SK-N-SH (cell line): ENCODE results near the gene NDUFA9. TPM values are rescaled to one million over a fixed set of nuclear protein-coding genes. Genes with fewer than 3 reads are reported as not detected.

Source experiments
- CTCF ChIA-PET: fragments of 300-600, 350-600 bp; formaldehyde crosslinking; extraction: SDS; loops from one replicate; lab custom pipeline; 2021; lab: Yijun Ruan, JAX
- POLR2A ChIA-PET: fragments of 350-600 bp; sonication (Branson Sonifier 250); formaldehyde crosslinking; extraction: SDS; loops from one replicate; lab custom pipeline; 2020; ENCODE audit warnings: antibody characterized with exemption, inconsistent platforms; lab: Yijun Ruan, JAX
- DNase-seq: peaks from one replicate; pipeline ENCODE4 v3.0.0; 2012
- H2AFZ ChIP-seq: fragments of 200-600 bp; sonication (generic); 2 replicates; pipeline ENCODE4 v1.8.1; 2016; ENCODE audit warnings: antibody characterized with exemption, mild to moderate bottlenecking, low read depth
- H3F3A ChIP-seq: fragments of 200-600 bp; sonication (generic); replicated peaks from 2 replicates; pipeline ENCODE3; 2016; ENCODE audit warnings: antibody characterized with exemption, mild to moderate bottlenecking; ENCODE audit not compliant: insufficient read depth
- H3K27ac ChIP-seq, 2 experiments: fragments of 200-500 bp in 1 of 2; fragments of 200-600 bp in 1 of 2; sonication (Bioruptor generic) in 1 of 2; sonication (generic), shearing (Covaris generic) in 1 of 2; 2 replicates each; pipeline versions ENCODE4 v1.5.1 to v1.6.1; 2014 to 2016; ENCODE audit warnings: low read depth in 2 of 2, inconsistent platforms in 1 of 2, low read length in 1 of 2, mild to moderate bottlenecking in 1 of 2, mixed read lengths in 1 of 2
- H3K27me3 ChIP-seq: fragments of 200-600 bp; sonication (generic), shearing (Covaris generic); 2 replicates; pipeline ENCODE4 v1.6.1; 2016; ENCODE audit warnings: mixed run types; ENCODE audit not compliant: insufficient read depth
- H3K36me3 ChIP-seq, 2 experiments: fragments of 200-500 bp in 1 of 2; fragments of 200-600 bp in 1 of 2; sonication (Bioruptor generic) in 1 of 2; sonication (generic) in 1 of 2; replicated peaks in 1 of 2; 2 replicates each; pipeline versions ENCODE3 to v1.5.1; 2014 to 2016; ENCODE audit warnings: low read length in 1 of 2, mild to moderate bottlenecking in 1 of 2; ENCODE audit not compliant: insufficient read depth in 2 of 2, control insufficient read depth in 1 of 2
- H3K4me1 ChIP-seq, 2 experiments: fragments of 200-500 bp in 1 of 2; fragments of 200-600 bp in 1 of 2; sonication (Bioruptor generic) in 1 of 2; sonication (generic), shearing (Covaris generic) in 1 of 2; 2 replicates each; pipeline versions ENCODE4 v1.5.1 to v1.6.1; 2014 to 2016; ENCODE audit warnings: low read depth in 1 of 2, low read length in 1 of 2, mixed run types in 1 of 2; ENCODE audit not compliant: insufficient read depth in 2 of 2, control insufficient read depth in 1 of 2
- H3K4me2 ChIP-seq: fragments of 200-600 bp; sonication (generic), shearing (Covaris generic); 2 replicates; pipeline ENCODE4 v1.6.1; 2017; ENCODE audit warnings: mixed run types
- H3K4me3 ChIP-seq, 2 experiments: fragments of 200-500 bp in 1 of 2; fragments of 200-600 bp in 1 of 2; sonication (Bioruptor generic) in 1 of 2; sonication (generic), shearing (Covaris generic) in 1 of 2; 2 replicates each; pipeline versions ENCODE4 v1.5.1 to v1.8.1; 2014 to 2016; ENCODE audit warnings: low read depth in 2 of 2, inconsistent platforms in 1 of 2, low read length in 1 of 2, mild to moderate bottlenecking in 1 of 2, mixed read lengths in 1 of 2, moderate library complexity in 1 of 2
- H3K79me2 ChIP-seq: fragments of 200-600 bp; sonication (generic); 2 replicates; pipeline ENCODE4 v1.8.1; 2017; ENCODE audit warnings: mild to moderate bottlenecking; ENCODE audit not compliant: insufficient read depth
- H3K9ac ChIP-seq: fragments of 200-600 bp; sonication (generic); 2 replicates; pipeline ENCODE4 v1.6.1; 2017; ENCODE audit warnings: mixed run types
- H3K9me2 ChIP-seq: fragments of 200-600 bp; sonication (generic); 2 replicates; pipeline ENCODE4 v1.6.1; 2017; ENCODE audit warnings: mixed run types
- H3K9me3 ChIP-seq: fragments of 200-600 bp; sonication (generic); 2 replicates; pipeline ENCODE4 v1.6.1; 2017; ENCODE audit warnings: mixed run types, mild to moderate bottlenecking, moderate library complexity
- H4K20me1 ChIP-seq: fragments of 200-600 bp; sonication (generic); 2 replicates; pipeline ENCODE4 v1.6.1; 2017; ENCODE audit warnings: mild to moderate bottlenecking, mixed run types; ENCODE audit not compliant: insufficient read depth
- ELF1 ChIP-seq: IDR thresholded peaks from 2 replicates; pipeline ENCODE4 v1.4.0; 2012
- EP300 ChIP-seq, 2 experiments: IDR thresholded peaks; 2 replicates each; pipeline versions ENCODE4 v1.4.0 to v1.6.1; 2012; ENCODE audit warnings: borderline replicate concordance in 1 of 2, low read depth in 1 of 2, low read length in 1 of 2
- FOSL2 ChIP-seq: IDR thresholded peaks from 2 replicates; pipeline ENCODE4 v1.4.0; 2012; ENCODE audit warnings: low read depth, mild to moderate bottlenecking, moderate library complexity, borderline replicate concordance
- FOXM1 ChIP-seq: IDR thresholded peaks from 2 replicates; pipeline ENCODE4 v1.4.0; 2012; ENCODE audit warnings: low read depth, mild to moderate bottlenecking
- GATA2 ChIP-seq: sonication (generic); formaldehyde crosslinking; IDR thresholded peaks from 2 replicates; pipeline ENCODE4 v1.5.0; 2020; ENCODE audit warnings: mild to moderate bottlenecking, missing genetic modification reagents
- POLR2AphosphoS5 ChIP-seq: IDR thresholded peaks from 2 replicates; pipeline ENCODE4 v1.6.1; 2012; ENCODE audit warnings: low read depth, low read length
- RCOR1 ChIP-seq: fragments of 150-350 bp; IDR thresholded peaks from 2 replicates; pipeline ENCODE4 v1.6.1; 2017; ENCODE audit warnings: antibody characterized with exemption, low read length
- RFX5 ChIP-seq: IDR thresholded peaks from 2 replicates; pipeline ENCODE4 v1.6.1; 2012; ENCODE audit warnings: mild to moderate bottlenecking, improper control_type of control experiment, low read length
- TAF1 ChIP-seq: IDR thresholded peaks from 2 replicates; pipeline ENCODE4 v1.6.1; 2012; ENCODE audit warnings: low read depth, mild to moderate bottlenecking, low read length, moderate library complexity, borderline replicate concordance
- TEAD4 ChIP-seq: IDR thresholded peaks from 2 replicates; pipeline ENCODE4 v1.4.0; 2012; ENCODE audit warnings: mild to moderate bottlenecking, borderline replicate concordance; ENCODE audit not compliant: insufficient read depth
- YY1 ChIP-seq: IDR thresholded peaks from 2 replicates; pipeline ENCODE4 v1.4.0; 2012; ENCODE audit warnings: low read depth, mild to moderate bottlenecking
- WGBS: methylation state at CpG from one replicate; pipeline ENCODE4 v1.1.6; 2017; ENCODE audit warnings: low lambda C conversion rate; 5-methylcytosine and 5-hydroxymethylcytosine counted together
- polyA plus RNA-seq, 3 experiments: library from polyadenylated mRNA; depleted of rRNA; stranded (reverse); fragments of >200 nt; gene quantifications; 2 replicates each; pipeline ENCODE4 v1.2.3, GENCODE V29; 2012
- TF ChIP-seq, protein P1 (sequence below): IDR thresholded peaks from 2 replicates; pipeline ENCODE4 v1.4.0; 2012; ENCODE audit warnings: low read depth
- TF ChIP-seq, protein P2 (sequence below): IDR thresholded peaks from 2 replicates; pipeline ENCODE4; 2012
- TF ChIP-seq, protein P3 (sequence below): IDR thresholded peaks from 2 replicates; pipeline ENCODE4 v1.6.1; 2012; ENCODE audit warnings: mild to moderate bottlenecking, low read depth, low read length, moderate library complexity

The NDUFA9 gene
- polyA plus RNA-seq, 1 of the 3 experiments (the other 2 are of a cell fraction) = 53.0 TPM

GRCh38 chr12:4621511-4621910 is 27.4 kb upstream of the NDUFA9 start:
- no peaks in the 10 kb centered on the region for H3K9me2 ChIP-seq
- H3K4me2 ChIP-seq = no peak overlapping the region
- H3K4me1 ChIP-seq = no peaks in the 10 kb centered on the region
- H3K79me2 ChIP-seq = no peaks in the 10 kb centered on the region
- H3K9me3 ChIP-seq = no peaks in the 10 kb centered on the region
- WGBS = 33% methylated on average over 3 of the region's 3 CpGs
- no peak for DNase-seq
- no peak overlapping the region for H3K9ac ChIP-seq
- H3K36me3 ChIP-seq = no peaks in the 10 kb centered on the region
- TF ChIP-seq RFX5 = no peak
- TF ChIP-seq POLR2AphosphoS5 = no peak
- TF ChIP-seq ELF1 = no peak
- no peak for TF ChIP-seq EP300 (IDR thresholded peaks at IDR 0.05; ENCODE audit: borderline replicate concordance in 1 of 2, low read depth in 1 of 2, low read length in 1 of 2)
- no peak for TF ChIP-seq FOXM1
- TF ChIP-seq YY1 = no peak
- no peak for TF ChIP-seq TEAD4
- TF ChIP-seq, all 33 proteins: peak for 0
- Histone ChIP-seq H3K4me3 (no peak overlapping the region), H2AFZ (no peak overlapping the region), H3F3A (no peaks in the 10 kb centered on the region), H3K27ac (no peak overlapping the region), H3K27me3 (0 out of 2 replicates have a peak, but pooled peaks cover 6% of the 10 kb centered on the region), H4K20me1 (no peaks in the 10 kb centered on the region)
- CTCF ChIA-PET = interaction anchor here (0.9 to 1.4 kb wide), 2 partner anchors 17 kb away, joined by 3 to 7 read pairs; no protein-coding TSS in a partner anchor
- POLR2A ChIA-PET = no interaction called here

DNA sequence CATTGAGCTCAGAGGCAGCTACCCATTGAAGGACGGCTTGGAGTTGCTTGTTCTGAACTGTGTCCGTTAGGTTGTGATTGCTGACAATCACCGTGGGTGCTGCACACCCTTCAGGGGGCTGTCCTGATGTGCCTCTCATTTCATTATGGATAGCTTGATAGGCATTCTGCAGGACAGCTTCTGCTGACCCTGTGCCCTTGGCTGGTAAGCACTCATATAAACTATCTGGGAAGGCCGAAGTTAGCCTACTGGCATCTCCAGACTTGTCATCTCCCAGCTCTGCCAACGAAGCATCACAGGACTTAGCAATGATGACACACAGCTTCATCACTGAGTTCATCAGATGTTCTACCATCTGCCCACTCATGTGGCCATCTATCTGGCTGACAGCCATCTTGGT is 22.4 kb upstream of the NDUFA9 start:
- Histone ChIP-seq H3K36me3 (no peaks in the 10 kb centered on the region), H2AFZ (no peak overlapping the region)
- CTCF ChIA-PET = interaction anchor here (1.5 kb wide), 1 partner anchor 22 kb away, joined by 4 read pairs; no protein-coding TSS in a partner anchor
- TF ChIP-seq ELF1 = no peak
- no peak for TF ChIP-seq GATA2
- TF ChIP-seq, protein P1, sequence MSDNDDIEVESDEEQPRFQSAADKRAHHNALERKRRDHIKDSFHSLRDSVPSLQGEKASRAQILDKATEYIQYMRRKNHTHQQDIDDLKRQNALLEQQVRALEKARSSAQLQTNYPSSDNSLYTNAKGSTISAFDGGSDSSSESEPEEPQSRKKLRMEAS = no peak
- no peak for TF ChIP-seq FOSL2
- no peak for TF ChIP-seq RCOR1
- TF ChIP-seq, protein P2, sequence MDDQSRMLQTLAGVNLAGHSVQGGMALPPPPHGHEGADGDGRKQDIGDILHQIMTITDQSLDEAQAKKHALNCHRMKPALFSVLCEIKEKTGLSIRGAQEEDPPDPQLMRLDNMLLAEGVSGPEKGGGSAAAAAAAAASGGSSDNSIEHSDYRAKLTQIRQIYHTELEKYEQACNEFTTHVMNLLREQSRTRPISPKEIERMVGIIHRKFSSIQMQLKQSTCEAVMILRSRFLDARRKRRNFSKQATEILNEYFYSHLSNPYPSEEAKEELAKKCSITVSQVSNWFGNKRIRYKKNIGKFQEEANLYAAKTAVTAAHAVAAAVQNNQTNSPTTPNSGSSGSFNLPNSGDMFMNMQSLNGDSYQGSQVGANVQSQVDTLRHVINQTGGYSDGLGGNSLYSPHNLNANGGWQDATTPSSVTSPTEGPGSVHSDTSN = no peak
- TF ChIP-seq, protein P3, sequence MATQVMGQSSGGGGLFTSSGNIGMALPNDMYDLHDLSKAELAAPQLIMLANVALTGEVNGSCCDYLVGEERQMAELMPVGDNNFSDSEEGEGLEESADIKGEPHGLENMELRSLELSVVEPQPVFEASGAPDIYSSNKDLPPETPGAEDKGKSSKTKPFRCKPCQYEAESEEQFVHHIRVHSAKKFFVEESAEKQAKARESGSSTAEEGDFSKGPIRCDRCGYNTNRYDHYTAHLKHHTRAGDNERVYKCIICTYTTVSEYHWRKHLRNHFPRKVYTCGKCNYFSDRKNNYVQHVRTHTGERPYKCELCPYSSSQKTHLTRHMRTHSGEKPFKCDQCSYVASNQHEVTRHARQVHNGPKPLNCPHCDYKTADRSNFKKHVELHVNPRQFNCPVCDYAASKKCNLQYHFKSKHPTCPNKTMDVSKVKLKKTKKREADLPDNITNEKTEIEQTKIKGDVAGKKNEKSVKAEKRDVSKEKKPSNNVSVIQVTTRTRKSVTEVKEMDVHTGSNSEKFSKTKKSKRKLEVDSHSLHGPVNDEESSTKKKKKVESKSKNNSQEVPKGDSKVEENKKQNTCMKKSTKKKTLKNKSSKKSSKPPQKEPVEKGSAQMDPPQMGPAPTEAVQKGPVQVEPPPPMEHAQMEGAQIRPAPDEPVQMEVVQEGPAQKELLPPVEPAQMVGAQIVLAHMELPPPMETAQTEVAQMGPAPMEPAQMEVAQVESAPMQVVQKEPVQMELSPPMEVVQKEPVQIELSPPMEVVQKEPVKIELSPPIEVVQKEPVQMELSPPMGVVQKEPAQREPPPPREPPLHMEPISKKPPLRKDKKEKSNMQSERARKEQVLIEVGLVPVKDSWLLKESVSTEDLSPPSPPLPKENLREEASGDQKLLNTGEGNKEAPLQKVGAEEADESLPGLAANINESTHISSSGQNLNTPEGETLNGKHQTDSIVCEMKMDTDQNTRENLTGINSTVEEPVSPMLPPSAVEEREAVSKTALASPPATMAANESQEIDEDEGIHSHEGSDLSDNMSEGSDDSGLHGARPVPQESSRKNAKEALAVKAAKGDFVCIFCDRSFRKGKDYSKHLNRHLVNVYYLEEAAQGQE = no peak
- no peak for TF ChIP-seq TAF1
- TF ChIP-seq, all 33 proteins: peak for 0
- H3K4me3 ChIP-seq = no peak overlapping the region
- H3K4me1 ChIP-seq = no peaks in the 10 kb centered on the region
- no peaks in the 10 kb centered on the region for H3F3A ChIP-seq
- H3K9me3 ChIP-seq = no peaks in the 10 kb centered on the region
- no peaks in the 10 kb centered on the region for H4K20me1 ChIP-seq
- H3K9me2 ChIP-seq = no peaks in the 10 kb centered on the region
- POLR2A ChIA-PET = no interaction called here
- DNase-seq = no peak
- peaks cover 6% of the 10 kb centered on the region; the same call in 1 of the 2 replicates for H3K27me3 ChIP-seq
- H3K9ac ChIP-seq = no peak overlapping the region
- no peaks in the 10 kb centered on the region for H3K79me2 ChIP-seq
- 7% methylated on average over 5 of the region's 5 CpGs for WGBS
- H3K4me2 ChIP-seq = no peak overlapping the region
- no peak overlapping the region for H3K27ac ChIP-seq
